ENCODE measurements around the gene TRAF3IP3. TPM values are rescaled to one million over a fixed set of nuclear protein-coding genes. Genes with fewer than 3 reads are reported as not detected.
A peak's percentile ranks its signal among the peaks of the same experiment; 100 is the strongest.

TRAF3IP3 gene
- total RNA-seq, 1 experiment from 2014 or later, result not detected

DNA sequence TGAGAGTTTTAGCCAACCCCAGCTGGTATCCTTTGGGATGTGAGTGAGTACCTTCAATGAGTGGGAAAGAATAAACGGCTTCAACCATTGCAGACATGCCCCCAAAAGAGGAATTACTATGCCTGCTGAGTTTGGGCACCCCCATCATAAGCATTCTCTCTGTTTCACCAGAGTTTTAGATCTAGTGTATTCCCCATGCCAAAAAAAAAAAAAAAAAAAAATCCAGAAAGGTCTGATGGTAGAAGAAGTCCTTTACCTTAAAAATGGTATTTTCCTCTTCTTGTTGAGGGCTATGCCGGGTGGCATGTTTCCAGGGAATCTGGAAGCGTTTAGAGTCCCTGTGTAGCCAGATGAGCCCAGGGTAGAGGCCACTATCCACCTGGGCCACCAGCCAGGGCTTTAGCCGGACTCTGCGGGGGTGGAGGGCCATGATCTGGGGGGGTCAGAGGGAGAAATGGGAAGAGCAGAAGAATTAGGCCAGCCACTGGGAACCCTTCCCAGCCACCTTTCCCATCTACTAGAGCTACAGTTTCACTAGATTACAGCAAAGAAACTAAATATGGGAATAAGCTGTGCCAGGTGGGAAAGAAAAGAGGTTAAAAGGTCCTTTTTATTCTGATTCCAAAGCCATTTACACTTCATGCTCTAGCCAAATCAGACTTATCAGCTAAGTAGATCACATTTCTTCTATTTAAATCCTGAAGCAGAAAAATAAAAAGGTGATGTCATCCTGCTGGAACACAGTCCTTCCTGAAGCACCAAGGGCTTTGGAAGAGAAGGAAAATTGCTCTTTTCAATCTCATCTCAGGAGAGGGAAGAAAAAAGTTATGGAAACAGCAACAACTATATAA lies 45.4 kb downstream of the TRAF3IP3 start:
- no peak for DNase-seq (ENCODE audit: low spot score)

DNA sequence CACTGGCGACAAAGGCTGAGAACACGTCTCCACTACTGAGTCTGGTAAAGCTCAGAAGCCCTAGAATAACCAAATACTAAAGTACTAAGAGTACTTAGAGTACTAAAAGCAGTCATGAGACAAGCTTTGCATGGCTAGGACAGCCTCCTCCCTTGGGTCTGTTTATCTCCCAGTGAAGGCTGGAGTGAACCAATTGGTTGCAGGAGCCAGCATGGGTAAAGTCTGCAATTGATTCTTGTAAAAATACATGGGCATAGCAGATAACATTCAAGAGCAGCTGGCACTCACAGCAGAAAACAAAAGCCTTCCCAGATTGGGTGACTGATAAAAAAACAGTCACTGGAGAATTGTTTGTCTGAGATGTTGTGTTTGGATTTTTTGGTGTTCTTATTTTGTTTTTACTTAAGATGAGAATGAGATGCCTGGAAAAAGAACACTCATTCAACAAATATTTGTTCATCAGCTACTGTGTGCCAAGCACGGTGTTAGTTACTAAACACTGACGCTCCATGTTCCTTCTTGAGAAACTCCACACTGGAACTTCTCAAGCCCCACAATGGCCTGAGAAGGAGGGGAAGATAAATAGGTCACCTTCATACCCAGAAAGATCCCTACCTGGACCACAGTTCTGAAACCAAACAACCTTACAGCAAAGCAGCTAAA lies 46.4 kb downstream of the TRAF3IP3 start:
- no peak for DNase-seq (ENCODE audit: low spot score)

DNA sequence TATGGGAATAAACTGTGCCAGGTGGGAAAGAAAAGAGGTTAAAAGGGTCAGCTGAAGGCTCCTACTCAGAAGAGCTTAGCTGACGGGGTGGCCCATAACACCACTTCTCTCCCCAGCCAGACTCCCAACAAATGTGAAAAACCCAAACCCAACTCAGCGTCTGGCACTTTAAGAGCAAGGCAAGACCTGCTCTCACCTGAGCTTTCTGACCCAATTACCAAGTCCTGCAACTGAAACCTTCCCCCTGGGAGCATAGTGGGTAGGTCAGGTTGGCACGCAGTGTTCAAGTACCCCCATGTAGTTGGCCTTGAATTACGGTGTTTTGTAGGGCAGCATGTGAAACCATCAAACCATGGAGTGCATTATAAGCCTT lies 46.9 kb downstream of the TRAF3IP3 start:
- DNase-seq (ENCODE audit: low spot score), result no peak

DNA sequence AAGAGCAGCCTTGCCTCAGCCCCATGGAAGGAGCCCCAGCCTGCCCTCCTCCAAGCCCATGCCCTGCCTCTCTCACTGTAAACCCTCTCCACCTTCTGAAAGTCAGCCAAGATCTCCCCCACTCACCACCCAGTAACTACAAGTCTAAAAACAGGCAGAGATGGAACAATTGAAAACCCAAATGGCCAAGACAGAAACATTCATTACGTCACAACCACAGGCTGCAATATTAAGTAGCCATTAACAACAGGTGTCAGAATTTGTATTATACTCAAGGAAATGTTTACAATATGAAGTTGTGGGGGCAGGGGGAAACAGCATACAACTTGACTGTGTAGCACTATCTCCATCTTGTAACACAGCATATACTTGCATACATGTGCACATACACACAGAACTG lies 47.7 kb downstream of the TRAF3IP3 start:
- DNase-seq (ENCODE audit: low spot score), result no peak

DNA sequence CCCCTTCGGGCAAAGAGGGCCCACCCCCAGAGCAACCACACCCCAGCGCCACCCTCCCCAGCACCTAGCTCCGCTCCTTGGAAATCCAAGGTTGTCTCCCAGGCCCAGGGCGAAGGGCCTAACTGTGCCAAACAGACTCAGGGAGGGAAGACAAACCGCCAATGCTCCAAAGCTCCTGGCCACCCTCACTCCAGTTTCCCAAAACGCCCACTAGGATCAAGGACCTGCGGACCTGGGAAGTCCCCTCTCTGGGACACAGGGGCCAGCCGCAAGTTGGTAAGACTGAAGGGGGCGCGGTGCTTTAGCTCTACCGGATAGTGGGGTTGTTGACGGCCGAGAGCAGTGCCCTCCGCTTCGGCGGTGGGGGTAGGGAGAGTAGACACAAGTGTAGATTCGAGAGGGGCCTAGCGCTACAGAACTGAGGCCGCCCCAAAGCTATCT lies 49.5 kb downstream of the TRAF3IP3 start:
- no peak for DNase-seq (ENCODE audit: low spot score)

GRCh38 chr1:209805875-209806760 lies 50.3 kb downstream of the TRAF3IP3 start, which contains the start of gene IRF6:
Gene IRF6 (minus strand): TSS chr1:209806142. CDS start chr1:209801413, 4,729 bp downstream.
- DNase-seq (ENCODE audit: low spot score), result no peak

DNA sequence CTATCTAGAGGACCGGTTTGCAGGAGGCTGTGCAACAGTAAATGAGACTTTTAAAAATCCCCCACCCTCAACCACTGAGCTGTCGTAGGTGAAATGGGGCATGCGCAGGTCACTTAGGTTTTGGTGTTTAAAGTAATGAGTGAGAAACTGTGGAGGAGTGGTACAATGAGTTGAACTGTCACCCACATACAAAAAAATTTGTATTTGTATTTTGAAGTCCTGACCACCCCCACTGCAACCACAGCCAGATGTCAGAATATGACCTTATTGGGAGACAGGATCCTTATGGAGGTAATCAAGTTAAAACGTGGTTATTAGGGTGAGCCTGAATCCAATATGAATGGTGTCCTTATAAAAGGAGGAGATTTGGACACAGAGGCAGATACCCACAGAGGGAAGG lies 51.7 kb downstream of the TRAF3IP3 start:
- DNase-seq (ENCODE audit: low spot score), result no peak

DNA sequence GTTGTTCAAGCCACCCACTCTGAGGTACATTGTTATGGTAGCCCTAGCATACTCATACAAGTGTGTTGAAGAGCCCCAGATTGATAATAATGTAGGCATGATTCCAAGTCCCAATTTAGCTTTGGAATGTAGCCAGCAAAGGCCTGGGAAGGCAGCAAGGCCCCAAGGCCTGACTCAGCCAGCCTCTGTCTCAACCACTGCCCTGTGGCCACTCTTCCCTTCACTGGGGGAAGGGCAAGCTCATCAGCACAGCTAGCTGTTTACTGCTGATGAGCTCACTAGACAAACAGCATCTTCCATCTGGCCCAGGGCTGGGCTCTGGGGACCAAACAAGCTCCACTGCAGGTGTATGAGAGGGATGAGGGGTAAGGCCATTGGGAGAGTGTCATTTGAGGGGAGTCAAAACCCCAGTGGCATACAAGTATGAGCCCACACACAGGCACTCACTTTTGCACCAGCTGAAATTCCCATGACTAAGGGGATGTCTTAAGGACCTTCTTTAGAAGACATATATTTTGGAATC lies 52.3 kb downstream of the TRAF3IP3 start:
- DNase-seq (ENCODE audit: low spot score), result peak; percentile 77

- DNase-seq (ENCODE audit: low spot score), result no peak
Observed at GRCh38 chr1:209809611-209810010, 53.8 kb downstream of the TRAF3IP3 start.

DNA sequence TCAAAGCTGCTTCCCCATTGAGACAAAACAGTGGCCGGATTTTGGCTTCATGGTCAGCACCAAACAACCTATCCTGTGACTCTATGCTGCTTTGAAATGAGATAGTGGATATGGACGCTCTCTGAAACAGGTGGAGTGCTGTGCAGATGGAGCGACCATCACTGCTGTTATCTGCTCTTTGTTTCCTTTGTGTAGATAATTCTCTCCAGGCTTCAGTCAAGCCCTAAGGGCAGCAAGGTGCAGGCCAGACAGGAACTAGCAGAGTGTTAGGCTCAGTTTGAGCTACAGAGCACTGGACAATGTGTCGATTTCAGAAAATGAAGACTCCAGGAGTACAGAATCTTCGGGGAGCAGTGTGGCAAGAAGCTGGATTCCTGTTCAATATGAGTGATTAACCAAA lies 54.9 kb downstream of the TRAF3IP3 start:
- DNase-seq (ENCODE audit: low spot score), result no peak

DNA sequence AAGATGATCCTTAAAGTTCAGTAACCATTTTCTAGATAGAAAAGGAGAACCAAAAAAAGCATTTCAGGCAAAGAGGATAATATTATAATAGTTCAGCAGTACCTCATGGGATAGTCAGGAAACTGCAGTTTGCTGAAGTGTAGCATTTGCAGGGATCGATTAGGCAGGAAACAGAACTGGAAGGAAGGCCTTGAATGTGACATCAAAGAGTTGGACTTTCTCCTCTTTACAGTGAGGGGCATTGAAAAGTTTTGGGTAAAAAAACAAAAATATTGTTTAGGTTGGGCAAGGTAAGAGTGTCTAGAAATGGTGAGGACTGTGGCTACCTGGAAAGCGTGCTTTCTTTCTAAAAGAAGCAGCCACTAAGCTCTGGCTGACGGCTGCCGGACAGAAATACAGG lies 58.0 kb downstream of the TRAF3IP3 start:
- DNase-seq (ENCODE audit: low spot score), result no peak

DNA sequence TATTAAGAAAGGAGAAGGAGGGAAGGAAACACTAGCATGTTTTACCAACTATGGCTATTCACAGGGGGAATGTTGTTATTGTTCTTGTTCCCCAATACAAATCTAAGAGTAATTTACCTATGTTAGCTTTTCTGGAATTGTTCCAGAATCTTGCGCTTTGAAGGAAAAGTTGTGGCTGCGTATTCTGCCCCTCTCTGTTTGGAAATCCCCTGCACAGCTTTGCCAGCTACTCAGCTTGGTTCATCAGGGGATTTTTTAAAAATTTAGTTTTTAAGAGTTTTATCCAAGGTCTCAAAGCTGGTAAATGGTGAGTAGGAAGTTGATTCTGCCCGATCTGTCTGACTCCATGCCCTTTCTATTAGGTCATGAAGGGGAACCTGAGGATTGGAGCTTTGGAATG lies 59.6 kb downstream of the TRAF3IP3 start:
- no peak for DNase-seq (ENCODE audit: low spot score)

GRCh38 chr1:209815931-209816341 lies 60.1 kb downstream of the TRAF3IP3 start:
- no peak for DNase-seq (ENCODE audit: low spot score)

- no peak for DNase-seq (ENCODE audit: low spot score)
Observed at GRCh38 chr1:209816923-209817322, 61.1 kb downstream of the TRAF3IP3 start.

GRCh38 chr1:209817691-209818090 lies 61.8 kb downstream of the TRAF3IP3 start:
- DNase-seq (ENCODE audit: low spot score), result no peak

DNA sequence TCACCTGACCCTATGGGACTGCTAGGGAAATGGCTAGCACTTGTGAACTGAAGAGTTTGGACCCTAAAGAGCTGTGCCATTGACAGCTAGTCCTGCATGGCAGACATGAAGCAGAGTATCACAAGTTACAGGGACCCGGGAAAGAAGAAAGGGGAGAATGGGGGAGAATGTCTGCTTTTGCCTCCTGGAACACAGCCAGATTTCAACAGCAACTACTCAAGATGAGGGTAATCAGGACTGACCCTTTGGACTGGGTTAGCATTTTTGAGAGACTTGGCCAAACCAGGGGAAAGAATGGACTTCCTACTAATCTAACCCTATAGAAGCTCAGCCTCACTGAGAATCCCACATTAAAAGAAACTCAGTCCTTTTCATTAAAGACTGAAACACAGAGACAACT lies 63.2 kb downstream of the TRAF3IP3 start:
- DNase-seq (ENCODE audit: low spot score), result no peak

DNA sequence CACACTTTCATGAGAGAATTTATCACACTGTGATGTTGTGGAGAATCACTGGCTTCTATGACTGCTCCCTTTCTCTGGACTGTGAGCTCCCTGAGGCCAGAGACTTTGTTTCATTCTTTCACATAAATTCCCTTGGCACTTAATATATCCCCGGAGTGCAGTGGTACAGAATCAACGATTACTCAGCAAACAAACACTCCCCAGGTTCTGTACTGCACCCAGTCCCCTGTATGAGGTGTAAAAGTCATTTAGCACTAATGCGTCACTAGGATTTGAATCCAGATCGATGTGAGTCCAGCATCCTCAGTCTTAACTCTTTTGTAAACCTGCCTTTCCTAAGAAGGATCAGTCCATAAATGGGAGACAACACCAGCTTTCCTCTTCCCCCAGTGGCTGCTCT lies 65.1 kb downstream of the TRAF3IP3 start:
- no peak for DNase-seq (ENCODE audit: low spot score)

GRCh38 chr1:209822706-209823105 lies 66.9 kb downstream of the TRAF3IP3 start:
- DNase-seq (ENCODE audit: low spot score), result no peak

- peak; percentile 59 for DNase-seq (ENCODE audit: low spot score)
Observed at GRCh38 chr1:209823143-209824041, 67.5 kb downstream of the TRAF3IP3 start.

- DNase-seq (ENCODE audit: low spot score), result no peak
Observed at GRCh38 chr1:209825591-209826434, 70.0 kb downstream of the TRAF3IP3 start.

Data from H4 (cell line).